Loucy (cell line): Measurements from ENCODE around the gene PARD3B.

Experiments
- H2AFZ ChIP-seq: fragments of 200-600 bp; sonication (generic); 2 replicates; pipeline ENCODE4 v1.6.0; 2016; ENCODE audit warnings: antibody characterized with exemption, mild to moderate bottlenecking, low read length, moderate library complexity
- H3F3A ChIP-seq: fragments of 200-600 bp; 2 replicates; pipeline ENCODE4 v1.6.0; 2016; ENCODE audit warnings: antibody characterized with exemption, low read depth, mild to moderate bottlenecking
- H3K27me3 ChIP-seq: fragments of 200-600 bp; sonication (generic); 2 replicates; pipeline ENCODE4 v1.6.1; 2014; ENCODE audit warnings: low read length, mild to moderate bottlenecking; ENCODE audit not compliant: insufficient read depth, poor library complexity, severe bottlenecking
- H3K36me3 ChIP-seq: fragments of 200-600 bp; sonication (generic); 2 replicates; pipeline ENCODE4 v1.6.1; 2016; ENCODE audit warnings: low read length; ENCODE audit not compliant: insufficient read depth
- H3K4me1 ChIP-seq: fragments of 200-600 bp; sonication (generic); 2 replicates; pipeline ENCODE4 v1.5.1; 2014; ENCODE audit warnings: low read length, mild to moderate bottlenecking; ENCODE audit not compliant: insufficient read depth, poor library complexity, severe bottlenecking
- H3K4me2 ChIP-seq: fragments of 200-600 bp; sonication (generic); 2 replicates; pipeline ENCODE4 v1.6.0; 2014; ENCODE audit warnings: antibody characterized with exemption, low read length, low read depth, mild to moderate bottlenecking; ENCODE audit not compliant: poor library complexity, severe bottlenecking
- H3K4me3 ChIP-seq: fragments of 200-600 bp; sonication (generic); 2 replicates; pipeline ENCODE4 v1.5.1; 2014; ENCODE audit warnings: low read length, mild to moderate bottlenecking, mixed read lengths; ENCODE audit not compliant: poor library complexity, severe bottlenecking
- H3K79me2 ChIP-seq: fragments of 200-600 bp; sonication (generic); 2 replicates; pipeline ENCODE4 v1.6.1; 2014; ENCODE audit warnings: low read length; ENCODE audit not compliant: insufficient read depth
- H3K9ac ChIP-seq: fragments of 200-600 bp; sonication (generic); 2 replicates; pipeline ENCODE4 v1.6.0; 2014; ENCODE audit warnings: mild to moderate bottlenecking, low read depth, low read length, moderate library complexity; ENCODE audit not compliant: poor library complexity, severe bottlenecking
- H3K9me2 ChIP-seq: fragments of 200-600 bp; sonication (generic); replicated peaks from 2 replicates; pipeline ENCODE4 v1.6.1; 2016; ENCODE audit warnings: low read depth, low read length, mixed read lengths
- H3K9me3 ChIP-seq: fragments of 200-600 bp; sonication (generic); 2 replicates; pipeline ENCODE4 v1.6.1; 2014; ENCODE audit warnings: mild to moderate bottlenecking, antibody characterized with exemption, low read length, low read depth; ENCODE audit not compliant: insufficient read depth
- H4K20me1 ChIP-seq: fragments of 200-600 bp; sonication (generic); 2 replicates; pipeline ENCODE4 v1.6.0; 2014; ENCODE audit warnings: antibody characterized with exemption, low read length, mild to moderate bottlenecking; ENCODE audit not compliant: insufficient read depth, poor library complexity, severe bottlenecking
- EZH2phosphoT487 ChIP-seq: fragments of 200-600 bp; IDR thresholded peaks from 2 replicates; pipeline ENCODE4 v1.6.1; 2018; ENCODE audit warnings: antibody characterized with exemption, mild to moderate bottlenecking, moderate library complexity, borderline replicate concordance
- TF ChIP-seq, protein P1 (sequence below): fragments of 200-600 bp; sonication (generic); conservative IDR thresholded peaks from 2 replicates; pipeline ENCODE4 v1.5.1; 2014; ENCODE audit warnings: mild to moderate bottlenecking, antibody characterized with exemption, low read length

PARD3B gene

DNA sequence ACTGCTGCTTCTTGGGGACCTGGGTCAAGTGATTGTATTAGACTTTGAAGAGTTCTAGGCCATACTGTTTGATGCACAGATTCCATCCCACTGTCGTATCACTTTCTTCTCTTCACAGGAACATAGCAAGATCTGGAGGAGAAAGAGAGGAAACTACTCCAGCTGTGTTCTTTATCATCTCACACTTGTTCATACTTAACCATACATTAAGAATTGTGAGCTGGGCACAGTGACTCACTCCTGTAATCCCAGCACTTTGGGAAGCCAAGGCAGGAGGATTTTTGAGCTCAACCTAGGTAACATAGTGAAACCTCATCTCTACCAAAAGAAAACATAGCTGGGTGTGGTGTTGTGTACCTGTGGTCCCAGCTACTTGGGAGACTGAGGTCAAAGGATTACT is 111.7 kb downstream of the PARD3B start:
- H3K4me2 ChIP-seq = no peak overlapping the region
- H3F3A ChIP-seq = no peaks in the 10 kb centered on the region
- no peak overlapping the region for H2AFZ ChIP-seq
- H3K9ac ChIP-seq = no peak overlapping the region
- H3K9me3 ChIP-seq = peaks cover 3% of the 10 kb centered on the region; the same call in 1 of the 2 replicates
- TF ChIP-seq, protein P1, sequence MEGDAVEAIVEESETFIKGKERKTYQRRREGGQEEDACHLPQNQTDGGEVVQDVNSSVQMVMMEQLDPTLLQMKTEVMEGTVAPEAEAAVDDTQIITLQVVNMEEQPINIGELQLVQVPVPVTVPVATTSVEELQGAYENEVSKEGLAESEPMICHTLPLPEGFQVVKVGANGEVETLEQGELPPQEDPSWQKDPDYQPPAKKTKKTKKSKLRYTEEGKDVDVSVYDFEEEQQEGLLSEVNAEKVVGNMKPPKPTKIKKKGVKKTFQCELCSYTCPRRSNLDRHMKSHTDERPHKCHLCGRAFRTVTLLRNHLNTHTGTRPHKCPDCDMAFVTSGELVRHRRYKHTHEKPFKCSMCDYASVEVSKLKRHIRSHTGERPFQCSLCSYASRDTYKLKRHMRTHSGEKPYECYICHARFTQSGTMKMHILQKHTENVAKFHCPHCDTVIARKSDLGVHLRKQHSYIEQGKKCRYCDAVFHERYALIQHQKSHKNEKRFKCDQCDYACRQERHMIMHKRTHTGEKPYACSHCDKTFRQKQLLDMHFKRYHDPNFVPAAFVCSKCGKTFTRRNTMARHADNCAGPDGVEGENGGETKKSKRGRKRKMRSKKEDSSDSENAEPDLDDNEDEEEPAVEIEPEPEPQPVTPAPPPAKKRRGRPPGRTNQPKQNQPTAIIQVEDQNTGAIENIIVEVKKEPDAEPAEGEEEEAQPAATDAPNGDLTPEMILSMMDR = no peak
- no peak for TF ChIP-seq EZH2phosphoT487
- H4K20me1 ChIP-seq = no peaks in the 10 kb centered on the region
- no peaks in the 10 kb centered on the region for H3K9me2 ChIP-seq
- H3K4me1 ChIP-seq = no peaks in the 10 kb centered on the region
- H3K27me3 ChIP-seq = no peaks in the 10 kb centered on the region
- no peak overlapping the region for H3K4me3 ChIP-seq
- H3K79me2 ChIP-seq = no peaks in the 10 kb centered on the region
- no peaks in the 10 kb centered on the region for H3K36me3 ChIP-seq

DNA sequence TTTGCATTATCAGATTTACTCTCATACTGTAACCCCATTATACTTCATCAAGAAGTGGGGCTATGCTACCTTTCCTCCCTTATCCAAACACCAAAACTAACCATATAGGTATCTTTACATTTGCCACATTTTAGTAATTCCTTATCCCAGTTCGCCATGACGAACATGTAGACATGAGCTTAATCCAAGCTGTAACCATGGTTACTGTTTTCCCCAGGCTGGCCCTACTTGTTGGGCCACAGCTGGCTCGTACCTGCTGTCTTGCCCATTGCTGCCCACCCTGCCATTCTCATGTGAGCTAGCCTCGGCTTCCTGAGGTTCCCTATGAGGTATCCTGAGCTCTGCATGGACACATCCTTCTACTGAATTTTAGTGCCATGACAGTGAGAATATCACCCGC is 117.7 kb downstream of the PARD3B start:
- no peak overlapping the region for H3K9ac ChIP-seq
- no peaks in the 10 kb centered on the region for H3F3A ChIP-seq
- H4K20me1 ChIP-seq = no peaks in the 10 kb centered on the region
- no peak overlapping the region for H2AFZ ChIP-seq
- H3K4me1 ChIP-seq = no peaks in the 10 kb centered on the region
- no peaks in the 10 kb centered on the region for H3K79me2 ChIP-seq
- H3K4me2 ChIP-seq = no peak overlapping the region
- no peaks in the 10 kb centered on the region for H3K27me3 ChIP-seq
- H3K9me2 ChIP-seq = no peaks in the 10 kb centered on the region
- H3K4me3 ChIP-seq = no peak overlapping the region
- no peaks in the 10 kb centered on the region for H3K9me3 ChIP-seq
- no peaks in the 10 kb centered on the region for H3K36me3 ChIP-seq
- TF ChIP-seq, protein P1 = no peak
- no peak for TF ChIP-seq EZH2phosphoT487

DNA sequence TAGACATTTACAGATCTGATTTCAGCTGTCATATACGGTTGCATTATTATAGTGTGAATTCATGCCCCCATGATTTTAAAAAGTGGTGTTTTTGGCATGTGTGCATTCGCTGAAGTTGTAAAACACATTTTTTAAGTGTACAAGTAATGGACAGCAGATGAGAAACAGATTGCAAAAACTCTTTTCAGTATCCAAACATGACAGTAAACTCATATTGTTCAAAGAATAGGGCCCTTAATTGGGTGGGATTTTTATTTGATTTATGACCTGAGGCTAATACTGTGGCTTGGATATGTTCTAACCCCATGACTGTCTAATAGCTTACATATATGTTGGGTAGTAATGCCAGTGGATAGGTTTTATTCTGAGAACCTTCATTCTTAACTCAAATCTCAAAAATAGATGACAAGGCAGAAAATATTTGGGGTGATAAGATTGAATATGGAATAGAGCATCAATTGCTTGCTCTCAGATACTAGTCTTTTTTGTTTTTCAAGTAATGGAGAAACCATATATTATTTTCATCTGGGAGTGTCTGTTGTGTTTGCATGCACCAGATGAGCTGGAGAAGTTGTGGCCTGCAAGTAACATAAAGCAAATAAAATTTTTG is 118.6 kb downstream of the PARD3B start:
- H3K27me3 ChIP-seq = no peaks in the 10 kb centered on the region
- H3K4me3 ChIP-seq = no peak overlapping the region
- H3K36me3 ChIP-seq = no peaks in the 10 kb centered on the region
- no peaks in the 10 kb centered on the region for H3K79me2 ChIP-seq
- H3K9ac ChIP-seq = no peak overlapping the region
- TF ChIP-seq EZH2phosphoT487 = no peak
- TF ChIP-seq, protein P1 = no peak
- H3K9me3 ChIP-seq = no peaks in the 10 kb centered on the region
- H3F3A ChIP-seq = no peaks in the 10 kb centered on the region
- H3K9me2 ChIP-seq = no peaks in the 10 kb centered on the region
- H4K20me1 ChIP-seq = no peaks in the 10 kb centered on the region
- H3K4me2 ChIP-seq = no peak overlapping the region
- no peak overlapping the region for H2AFZ ChIP-seq
- no peaks in the 10 kb centered on the region for H3K4me1 ChIP-seq
